HG03457 (cell line): ENCODE data around the gene F2RL2.
"Not testable (repeated sequence)": the region's sequence is repeated elsewhere in the genome, so short reads cannot be mapped to it uniquely, and the experiment has no call there.

Source experiments
- ATAC-seq: cut with Tn5 transposase; IDR thresholded peaks from one replicate; pipeline ENCODE4 v1.9.1; 2021; ENCODE audit warnings: moderate number of reproducible peaks; ENCODE audit not compliant: unreplicated experiment

The F2RL2 gene

DNA sequence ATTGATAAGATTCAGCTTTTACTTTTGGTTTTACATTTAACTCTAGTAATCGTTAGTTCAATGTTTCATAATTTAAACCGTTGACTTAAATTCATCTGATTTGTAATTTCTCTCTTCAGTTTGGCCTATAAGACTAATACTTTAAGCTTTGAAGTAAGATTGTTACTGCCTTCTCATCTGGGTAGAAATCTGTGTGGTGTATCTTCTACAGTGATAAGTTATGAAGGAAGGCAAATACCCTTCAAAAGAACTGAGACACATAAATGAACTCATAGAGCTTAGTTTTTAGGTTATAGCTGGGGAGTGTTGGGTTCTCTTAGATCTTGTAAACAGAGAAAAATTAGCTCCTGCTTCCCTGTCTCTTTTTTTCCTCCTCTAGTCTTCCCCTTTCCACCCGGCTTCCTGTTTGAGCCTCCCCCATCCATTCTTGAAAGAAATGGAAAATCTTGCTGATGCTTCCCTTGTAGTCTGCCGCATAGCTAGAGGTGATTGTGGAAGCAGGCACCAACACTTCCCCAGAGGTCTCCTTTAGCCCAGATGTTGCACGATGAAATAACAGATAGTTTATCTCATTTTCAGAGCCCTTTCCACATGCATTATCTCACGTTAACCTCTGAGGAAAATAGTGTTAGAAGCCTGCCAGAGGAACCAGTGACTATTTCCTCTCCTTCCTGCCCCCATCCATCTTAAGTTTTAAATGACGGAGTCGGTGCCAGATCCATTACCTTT, 2.0 kb upstream of the F2RL2 start:
- ATAC-seq, result no peak

DNA sequence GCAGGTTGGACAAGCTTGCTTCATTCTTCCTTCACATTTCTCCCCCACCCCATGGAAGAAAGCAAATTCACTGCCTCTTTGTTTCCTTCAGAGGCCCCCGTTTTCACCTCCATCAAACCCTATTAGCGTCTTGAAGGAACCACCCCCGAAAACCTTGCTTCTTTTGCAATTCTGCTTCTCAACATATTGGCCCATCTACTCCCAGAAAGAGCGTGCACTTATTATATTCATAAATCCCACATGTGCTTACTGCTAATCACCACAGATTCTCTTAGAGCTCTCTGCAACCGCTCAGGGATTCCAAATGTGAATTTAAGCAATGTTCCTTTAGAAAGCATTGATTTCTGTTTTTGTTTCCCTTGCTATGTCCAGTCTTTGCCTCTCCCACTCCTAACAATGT, 1.1 kb downstream of the F2RL2 start:
- no peak for ATAC-seq

DNA sequence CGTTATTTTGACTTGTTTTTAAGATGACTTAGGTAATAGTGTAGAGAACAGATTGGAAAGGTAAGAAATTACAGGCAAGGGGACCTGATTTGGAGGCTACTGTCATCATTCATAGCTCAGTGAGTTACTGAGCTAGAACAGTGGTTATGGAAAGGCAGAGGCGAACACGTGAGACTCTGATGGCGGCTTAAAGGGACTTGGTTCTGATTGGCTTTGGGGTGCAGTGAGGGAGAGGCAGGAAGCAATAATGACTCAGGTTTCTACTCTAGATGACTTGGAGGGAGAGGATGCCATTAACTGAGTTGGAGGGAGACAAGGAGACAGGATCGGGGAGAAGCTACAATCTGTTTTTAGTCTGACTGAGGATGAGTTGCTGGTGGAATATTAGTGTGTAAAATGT, 3.0 kb downstream of the F2RL2 start:
- no peak for ATAC-seq

DNA sequence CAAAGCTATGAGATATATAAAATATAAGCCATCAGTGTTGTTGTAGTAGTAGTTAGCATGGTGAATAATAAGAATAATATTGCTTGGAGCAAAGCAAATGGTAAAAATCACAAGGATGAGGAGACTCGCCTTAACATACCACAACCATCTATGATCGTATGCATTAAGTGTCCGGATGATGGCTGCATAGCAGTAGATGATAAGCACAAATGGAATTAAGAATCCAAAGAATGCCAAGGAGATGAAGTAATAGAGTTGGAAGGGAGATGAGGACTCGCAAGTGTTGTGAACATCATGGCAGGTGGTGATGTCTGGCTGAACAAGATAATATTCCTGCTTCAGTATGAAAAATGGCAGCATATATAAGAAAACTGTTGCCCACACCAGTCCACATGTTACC, 5.5 kb downstream of the F2RL2 start:
- no peak for ATAC-seq

DNA sequence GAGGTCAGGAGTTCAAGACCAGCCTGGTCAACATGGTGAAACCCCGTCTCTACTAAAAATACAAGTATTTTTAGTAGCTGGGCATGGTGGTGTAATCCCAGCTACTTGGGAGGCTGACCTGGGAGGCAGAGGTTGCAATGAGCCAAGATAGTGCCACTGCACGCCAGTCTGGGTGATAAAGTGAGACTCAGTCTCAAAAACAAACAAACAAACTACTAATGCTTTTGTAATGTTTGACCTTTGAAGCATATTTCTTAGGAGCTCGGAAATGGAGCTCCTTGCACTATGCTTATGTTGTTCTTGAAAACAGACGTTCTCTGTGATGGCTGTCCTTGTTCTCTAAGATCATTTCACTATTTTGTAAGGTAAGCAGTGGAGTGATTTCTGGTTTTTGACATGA, 6.0 kb downstream of the F2RL2 start:
- ATAC-seq, result no peak

DNA sequence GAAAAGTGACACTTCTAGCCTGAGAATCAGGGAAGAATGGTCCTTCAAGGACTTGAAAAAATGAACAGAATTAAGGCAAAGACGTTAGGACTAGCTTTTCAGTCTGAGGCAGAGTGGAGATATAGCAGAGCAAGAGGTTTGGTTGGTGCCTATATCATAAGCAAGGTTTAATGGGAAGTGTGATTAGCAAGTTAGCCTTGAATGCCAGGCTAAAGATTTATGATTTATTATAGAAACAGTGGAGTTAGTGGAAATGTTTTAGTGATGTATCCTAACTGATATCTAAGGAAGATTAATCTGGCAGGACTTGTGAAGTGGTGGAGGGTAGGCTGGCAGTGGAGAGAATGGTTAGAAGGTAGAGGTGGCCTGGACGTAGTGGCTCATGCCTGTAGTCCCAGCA, 7.0 kb downstream of the F2RL2 start:
- no peak for ATAC-seq

DNA sequence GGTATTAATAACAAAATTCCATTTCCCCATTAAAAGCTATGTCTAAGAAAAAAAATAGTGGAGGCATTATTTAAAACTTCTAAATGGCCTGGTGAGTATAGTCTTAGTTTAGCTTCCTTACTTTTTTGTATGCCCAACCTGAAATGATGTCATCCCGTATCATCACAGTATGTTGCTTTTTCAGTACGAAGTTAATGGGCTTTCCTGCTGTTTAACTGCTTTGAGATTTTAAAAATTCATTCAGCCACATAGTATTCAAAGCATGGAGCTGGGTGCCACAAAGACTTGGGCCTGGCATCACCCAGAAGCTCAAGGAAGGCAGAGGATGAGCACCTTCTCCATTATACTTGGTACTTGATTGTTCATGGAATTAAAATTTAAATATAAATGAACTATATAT, 7.4 kb downstream of the F2RL2 start:
- ATAC-seq, result no peak

DNA sequence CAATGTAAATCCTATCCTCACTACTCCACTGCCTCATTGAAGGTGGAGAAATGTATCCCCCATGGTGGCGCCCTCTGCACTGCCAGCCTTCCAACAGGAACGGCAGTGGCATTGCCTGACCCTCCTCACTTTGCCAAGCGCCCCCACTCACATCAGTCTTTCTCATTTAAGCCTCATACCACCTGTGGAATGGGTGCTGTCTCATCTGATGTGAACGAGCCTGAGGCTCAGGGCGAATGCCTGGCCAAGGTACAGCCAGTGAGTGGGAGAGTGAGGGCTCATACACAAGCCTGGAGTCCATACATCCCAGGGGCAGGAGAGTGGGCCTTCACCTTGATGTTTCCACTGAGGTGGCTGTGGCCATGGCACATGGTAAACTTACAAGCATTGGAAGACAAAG, 10.3 kb downstream of the F2RL2 start:
- ATAC-seq, result no peak

DNA sequence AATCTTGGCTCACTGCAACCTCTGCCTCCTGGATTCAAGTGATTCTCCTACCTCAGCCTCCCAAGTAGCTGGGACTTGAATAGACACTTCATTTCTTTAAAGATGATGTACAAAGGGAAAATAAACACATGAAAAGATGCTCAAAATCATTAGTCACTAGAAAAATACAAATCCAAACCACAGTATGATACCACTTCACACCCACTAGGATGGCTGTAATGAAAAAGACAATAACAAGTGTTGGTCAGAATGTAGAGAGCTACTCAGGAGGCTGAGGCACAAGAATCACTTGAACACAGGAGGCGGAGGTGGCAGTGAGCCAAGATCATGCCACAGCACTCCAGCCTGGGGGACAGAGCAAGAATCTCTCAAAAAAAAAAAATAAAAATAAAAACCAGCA, 13.0 kb downstream of the F2RL2 start:
- no peak for ATAC-seq

DNA sequence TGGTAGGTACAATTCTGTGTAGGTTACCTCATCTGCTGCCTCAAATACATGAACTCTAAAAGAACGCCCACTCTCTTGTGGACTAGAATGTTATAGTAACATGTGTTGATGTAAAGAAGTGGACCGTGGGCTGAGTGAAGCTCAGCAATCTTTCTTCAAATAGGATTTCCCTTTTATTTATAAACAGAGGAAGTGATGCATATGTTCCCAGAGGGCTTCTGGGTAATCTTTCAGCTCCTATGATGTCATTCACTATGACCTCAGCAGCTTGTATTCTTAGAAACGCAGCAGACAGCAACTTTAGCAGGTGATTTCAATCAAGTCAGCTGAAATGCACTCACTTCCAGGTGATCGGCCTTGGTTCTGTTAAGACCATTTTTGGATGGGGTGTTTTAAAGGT, 14.4 kb downstream of the F2RL2 start:
- ATAC-seq, result no peak

DNA sequence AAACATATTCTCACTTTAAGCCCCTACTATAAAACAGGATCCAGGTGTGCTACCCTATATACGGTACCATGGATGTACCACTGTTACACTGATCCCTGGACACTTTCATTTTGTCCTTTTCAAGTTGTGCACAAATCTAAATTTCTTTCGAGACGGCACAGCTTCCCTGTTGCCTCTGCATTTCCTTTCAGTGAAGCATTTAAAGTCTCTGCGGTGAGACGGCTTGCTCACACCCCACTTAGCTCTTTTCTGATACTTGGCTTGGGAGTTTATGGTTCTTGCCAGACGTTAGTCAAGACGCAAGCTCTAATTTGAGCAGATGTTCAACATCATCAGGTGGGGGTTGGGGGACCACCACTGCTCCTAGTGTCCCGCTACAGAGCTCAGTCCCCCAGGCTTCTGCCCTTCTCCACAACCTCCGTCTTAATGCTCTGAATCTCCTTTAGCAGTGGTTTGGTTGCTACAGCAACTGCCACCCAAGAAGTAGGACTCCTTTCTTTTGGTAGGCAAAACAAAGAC, 15.8 kb downstream of the F2RL2 start:
- ATAC-seq, result no peak

DNA sequence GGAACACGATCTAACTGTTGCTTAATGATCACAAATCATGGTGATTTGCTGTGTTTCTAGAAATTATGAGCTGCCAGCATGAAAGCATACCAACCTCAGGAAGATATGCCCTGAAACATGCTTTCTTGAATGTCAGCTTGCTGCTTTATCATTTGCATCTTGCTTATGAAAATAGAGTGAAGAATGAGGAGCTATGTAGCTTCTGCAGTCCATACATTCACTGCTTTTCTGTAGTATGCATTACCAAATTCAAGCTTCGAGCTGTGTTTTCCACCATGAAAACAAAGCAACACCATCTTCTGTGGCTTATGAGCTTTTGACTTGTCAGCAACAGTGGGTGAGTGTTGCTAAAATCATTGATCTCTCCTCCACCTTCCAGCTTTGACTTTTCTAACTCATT, 16.5 kb downstream of the F2RL2 start:
- ATAC-seq, result no peak

DNA sequence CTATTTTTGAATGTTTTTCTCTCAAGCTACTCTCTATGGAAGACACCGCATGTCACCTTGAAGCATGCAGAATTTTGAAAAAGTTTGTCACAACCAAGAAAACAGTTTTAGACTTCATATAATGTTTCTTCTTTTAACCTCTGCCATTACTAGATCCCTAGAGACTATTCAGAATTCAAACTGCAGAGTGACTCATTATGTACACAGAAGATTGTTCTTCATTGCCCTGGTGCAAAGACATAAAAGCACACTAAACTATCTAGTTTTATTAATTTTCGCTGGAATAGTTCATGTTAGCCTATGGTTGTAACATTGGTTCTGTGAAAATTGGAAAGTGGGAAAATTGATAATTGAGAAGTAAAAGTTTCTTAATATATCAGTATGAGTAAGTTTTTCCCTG, 18.4 kb downstream of the F2RL2 start:
- no peak for ATAC-seq

DNA sequence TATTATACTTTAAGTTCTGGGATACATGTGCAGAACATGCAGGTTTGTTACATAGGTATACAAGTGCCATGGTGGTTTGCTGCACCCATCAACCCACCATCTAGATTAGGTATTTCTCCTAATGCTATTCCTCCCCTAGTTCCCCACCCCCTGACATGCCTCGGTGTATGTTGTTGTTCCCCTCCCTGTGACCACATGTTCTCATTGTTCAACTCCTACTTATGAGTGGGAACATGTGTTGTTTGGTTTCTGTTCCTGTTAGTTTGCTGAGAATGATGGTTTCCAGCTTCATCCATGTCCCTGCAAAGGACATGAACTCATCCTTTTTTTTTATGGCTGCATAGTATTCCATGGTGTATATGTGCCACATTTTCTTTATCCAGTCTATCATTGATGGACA, 19.2 kb downstream of the F2RL2 start:
- not testable (repeated sequence) for ATAC-seq

DNA sequence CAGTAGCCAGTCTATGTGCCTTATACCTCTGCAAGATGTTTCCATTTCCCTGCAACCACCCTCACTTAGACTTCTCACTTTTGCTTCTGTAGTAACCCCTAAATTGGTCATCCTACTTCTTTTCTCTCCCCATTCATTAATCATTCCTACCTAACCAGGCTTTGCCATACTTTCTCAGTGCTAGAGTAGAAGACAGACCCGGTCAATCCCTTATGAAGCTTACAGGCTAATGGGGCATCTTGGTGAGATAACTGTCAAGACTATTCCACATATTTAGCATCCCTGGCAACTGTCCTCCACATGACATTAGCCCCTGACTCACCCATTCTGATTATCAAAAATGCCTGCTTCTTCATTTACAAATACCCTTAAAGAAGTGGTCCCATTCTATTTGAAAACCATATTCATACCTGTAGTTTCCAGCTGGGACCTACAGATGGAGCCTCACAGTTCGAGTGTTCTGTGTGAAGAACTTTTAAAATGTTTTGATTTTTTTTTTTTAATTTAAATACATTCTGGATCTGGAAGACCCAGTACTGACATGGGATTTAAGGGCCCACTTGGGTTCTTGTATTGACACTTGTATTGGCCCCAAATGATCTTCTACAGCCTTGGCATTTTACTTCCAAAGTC, 21.0 kb downstream of the F2RL2 start:
- no peak for ATAC-seq

DNA sequence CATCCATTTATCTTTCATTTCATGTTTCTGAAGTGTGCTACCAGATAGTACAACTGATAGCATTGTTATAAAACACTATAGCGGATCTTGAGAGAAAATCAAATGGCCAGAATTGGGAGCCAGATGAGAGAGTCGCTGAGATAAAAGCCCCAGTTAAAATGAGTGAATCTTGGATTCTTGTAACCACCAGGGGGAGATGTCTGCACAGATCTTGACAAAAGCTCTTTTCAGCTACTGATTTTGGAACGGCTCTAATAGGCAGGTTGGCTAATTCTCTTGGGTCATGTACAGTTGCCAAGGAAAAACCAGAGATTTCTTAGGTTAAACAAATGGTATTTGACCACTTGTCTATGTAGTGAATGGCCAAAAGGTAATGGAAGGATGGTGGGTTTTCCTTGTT, 21.7 kb downstream of the F2RL2 start:
- ATAC-seq, result no peak

DNA sequence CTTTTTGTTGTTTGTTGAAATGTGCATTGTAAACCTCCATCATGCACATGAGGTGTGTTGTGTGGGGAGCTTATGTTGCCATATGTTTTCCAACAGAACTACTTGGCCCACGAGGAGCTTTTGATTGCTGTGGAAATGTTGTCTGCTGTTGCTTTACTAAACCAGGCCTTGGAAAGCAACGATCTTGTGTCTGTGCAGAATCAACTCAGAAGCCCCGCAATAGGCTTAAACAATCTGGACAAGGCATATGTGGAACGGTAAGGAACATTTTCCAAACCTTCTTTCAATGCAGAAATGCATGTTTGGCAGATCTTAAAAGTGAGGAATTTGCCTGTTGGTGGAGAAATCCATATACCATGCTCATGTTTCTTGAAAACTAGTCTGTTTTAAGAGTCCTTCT, 22.5 kb downstream of the F2RL2 start:
- no peak for ATAC-seq

DNA sequence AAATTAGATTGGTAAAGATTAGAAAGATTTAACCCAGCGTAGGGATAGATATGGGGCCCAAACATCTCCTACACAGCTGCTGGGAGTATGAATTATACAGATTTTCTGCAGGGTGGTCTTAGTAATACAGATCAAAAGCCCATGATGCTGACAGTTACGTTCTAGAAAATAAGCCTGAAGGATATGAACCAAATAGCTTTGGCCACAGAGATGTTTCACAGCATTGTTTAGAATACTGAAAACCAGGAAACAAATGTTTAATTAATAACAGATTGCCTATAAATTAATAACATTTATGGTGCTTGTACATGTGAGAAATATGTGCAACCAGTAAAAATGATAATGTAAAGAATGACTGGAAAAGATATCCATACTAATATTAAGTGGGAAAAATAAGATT, 24.7 kb downstream of the F2RL2 start:
- ATAC-seq, result no peak

DNA sequence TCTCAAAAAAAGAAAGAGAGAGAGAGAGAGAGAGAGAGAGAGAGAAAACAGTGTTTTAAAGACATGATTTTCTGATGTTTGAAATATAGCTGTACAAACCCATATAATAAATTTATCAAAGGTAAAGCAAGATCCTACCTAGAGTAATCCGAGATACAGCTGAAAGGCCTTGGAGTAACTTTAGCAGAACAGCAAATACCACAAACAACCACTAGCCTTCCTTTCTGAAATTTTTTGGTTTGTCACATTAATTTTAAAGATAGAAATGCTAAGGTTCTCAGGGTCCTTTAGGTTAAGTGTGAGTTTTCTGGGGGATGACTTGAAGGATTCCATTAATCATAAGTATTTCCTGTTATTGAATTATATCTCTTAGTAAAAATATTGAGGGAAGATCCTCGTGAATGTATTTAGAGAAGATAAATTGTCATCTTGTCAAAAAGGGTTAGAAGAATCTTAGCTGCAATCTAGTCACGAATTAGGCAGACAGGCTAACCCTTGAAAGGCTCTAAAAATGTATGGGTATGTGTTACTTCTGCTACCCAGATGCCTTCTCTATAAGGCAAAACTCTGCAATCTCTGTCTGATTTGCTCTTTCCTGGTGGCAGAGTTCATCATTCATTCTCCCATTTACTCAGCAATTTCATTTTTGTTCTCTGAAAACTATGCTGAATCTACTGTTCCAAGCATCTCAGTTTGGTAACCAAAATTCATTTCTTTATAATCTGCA, 27.3 kb downstream of the F2RL2 start:
- no peak for ATAC-seq

DNA sequence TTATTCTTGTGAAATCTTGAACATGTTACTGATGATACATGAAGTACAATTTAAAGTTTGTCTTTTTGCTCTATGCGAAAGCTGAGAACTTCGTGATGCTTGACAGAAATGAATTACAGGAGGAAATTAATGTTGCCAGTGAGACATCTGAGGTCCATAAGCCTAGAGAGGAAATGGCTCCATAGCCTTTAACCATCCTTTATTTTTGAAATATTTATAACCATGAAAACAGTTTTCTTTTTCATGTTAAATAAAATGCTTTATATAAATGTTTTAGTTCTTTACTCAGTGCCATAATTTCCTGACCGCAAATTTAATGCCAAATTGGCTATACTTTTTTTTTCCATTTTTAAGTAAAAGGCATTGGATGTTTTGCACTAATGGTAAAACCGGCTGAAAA, 29.1 kb downstream of the F2RL2 start:
- no peak for ATAC-seq

DNA sequence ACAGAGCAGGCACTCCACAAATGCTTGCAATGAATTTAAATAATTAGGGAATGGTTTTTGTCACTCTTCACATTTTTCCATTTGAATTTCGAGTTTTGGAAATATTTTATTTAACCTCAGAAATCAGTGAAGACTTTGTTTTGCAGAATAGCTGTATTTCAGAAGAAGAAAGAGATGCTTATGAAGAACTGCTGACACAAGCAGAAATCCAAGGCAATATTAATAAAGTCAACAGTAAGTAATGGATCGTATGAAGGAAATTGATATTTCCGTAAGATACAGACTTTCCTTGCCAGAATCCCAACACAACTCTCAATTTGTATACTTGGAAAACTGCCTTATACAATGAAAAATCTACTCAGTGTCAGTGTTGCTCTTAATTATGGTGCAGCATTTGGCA, 30.5 kb downstream of the F2RL2 start:
- no peak for ATAC-seq

DNA sequence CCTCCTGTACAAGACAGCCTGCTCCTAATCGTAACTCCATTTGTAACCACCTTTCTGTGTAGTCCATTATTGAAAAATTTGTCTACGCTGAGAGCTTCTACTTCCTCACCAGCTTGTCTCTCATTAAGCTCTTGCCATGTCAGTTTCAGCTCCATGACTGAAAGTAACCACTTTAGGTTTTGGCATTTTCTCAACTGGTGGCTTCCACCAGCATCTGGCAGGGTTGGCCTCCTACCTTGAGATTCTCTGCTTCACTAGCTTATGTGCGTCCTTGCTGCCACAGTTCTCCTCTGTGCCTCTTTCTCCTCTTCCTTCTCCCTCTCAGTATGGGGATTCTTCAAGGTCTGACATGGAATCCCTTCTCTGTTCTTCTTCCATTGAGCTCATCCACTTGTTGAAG, 31.8 kb downstream of the F2RL2 start:
- no peak for ATAC-seq
